Activated CD8-positive, alpha-beta memory T cell treated with anti-CD3 and anti-CD28 coated beads, Interleukin-2, amount 50 U/mL, for 4 hours (primary cell): Measurements from ENCODE around the gene IL1RL2.

ENCODE experiments used
- DNase-seq: peaks from one replicate; pipeline ENCODE4 v3.0.0-alpha.2; 2020

IL1RL2 gene

GRCh38 chr2:102269200-102269524, 82.3 kb downstream of the IL1RL2 start:
- DNase-seq, result no peak

- DNase-seq, result no peak
Measured at GRCh38 chr2:102271844-102272243, 85.0 kb downstream of the IL1RL2 start.

- DNase-seq, result no peak
Measured at GRCh38 chr2:102273619-102274211, 86.9 kb downstream of the IL1RL2 start.

GRCh38 chr2:102276549-102277201, 89.9 kb downstream of the IL1RL2 start:
- DNase-seq, result no peak

GRCh38 chr2:102277202-102277700, 90.4 kb downstream of the IL1RL2 start:
- DNase-seq, result no peak

- no peak for DNase-seq
Measured at GRCh38 chr2:102278720-102279390, 92.0 kb downstream of the IL1RL2 start.

GRCh38 chr2:102279391-102279735, 92.5 kb downstream of the IL1RL2 start:
- DNase-seq, result no peak

GRCh38 chr2:102282678-102283091, 95.9 kb downstream of the IL1RL2 start:
- no peak for DNase-seq

- no peak for DNase-seq
Measured at GRCh38 chr2:102283996-102284395, 97.2 kb downstream of the IL1RL2 start.

- no peak for DNase-seq
Measured at GRCh38 chr2:102284611-102285010, 97.8 kb downstream of the IL1RL2 start.

GRCh38 chr2:102285368-102285767, 98.5 kb downstream of the IL1RL2 start:
- DNase-seq, result no peak

- no peak for DNase-seq
Measured at GRCh38 chr2:102286041-102286440, 99.2 kb downstream of the IL1RL2 start.

- DNase-seq, result no peak
Measured at GRCh38 chr2:102289129-102289528, 102.3 kb downstream of the IL1RL2 start.
